SK-N-SH (cell line): ENCODE measurements around the gene KCNJ18.
"Not testable (repeated sequence)": the region's sequence is repeated elsewhere in the genome, so short reads cannot be mapped to it uniquely, and the experiment has no call there.

ENCODE experiments used
- CTCF ChIP-seq: fragments of 200-600 bp; sonication (generic); IDR thresholded peaks from 2 replicates; pipeline ENCODE4 v1.6.1; 2017; ENCODE audit warnings: antibody characterized with exemption, mild to moderate bottlenecking, moderate library complexity
- RAD21 ChIP-seq: IDR thresholded peaks from 2 replicates; pipeline ENCODE4 v1.6.1; 2012; ENCODE audit warnings: mild to moderate bottlenecking, low read length
- SIN3A ChIP-seq: IDR thresholded peaks from 2 replicates; pipeline ENCODE4 v1.6.1; 2012; ENCODE audit warnings: low read depth, mild to moderate bottlenecking, low read length, moderate library complexity, borderline replicate concordance

DNA sequence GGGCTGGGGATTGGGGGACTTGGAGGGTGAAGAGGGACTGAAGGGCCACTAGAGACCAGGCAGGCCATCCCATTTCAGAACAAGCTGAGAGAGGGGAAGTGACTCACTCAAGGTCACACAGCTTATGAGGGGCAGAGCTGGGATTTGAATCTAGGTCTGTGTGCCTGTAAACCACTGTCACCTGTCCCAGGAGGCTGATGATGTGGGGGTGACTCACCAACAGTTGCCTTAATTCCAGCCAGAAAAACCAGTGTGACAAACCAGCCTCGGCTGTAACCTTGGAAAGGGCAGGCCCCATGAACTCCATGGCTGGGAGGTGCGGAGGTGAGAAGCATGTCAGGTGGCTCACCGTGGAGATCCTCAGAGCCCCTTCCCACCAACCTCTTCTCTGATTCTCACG lies 1.6 kb downstream of the KCNJ18 start:
- TF ChIP-seq CTCF, SIN3A, RAD21: not testable (repeated sequence)
